ENCODE data around the gene MIOS. TPM values are rescaled to one million over a fixed set of nuclear protein-coding genes. Genes with fewer than 3 reads are reported as not detected.

MIOS gene
- total RNA-seq, 1 donor from 2014 or later, result 24.9 TPM

DNA sequence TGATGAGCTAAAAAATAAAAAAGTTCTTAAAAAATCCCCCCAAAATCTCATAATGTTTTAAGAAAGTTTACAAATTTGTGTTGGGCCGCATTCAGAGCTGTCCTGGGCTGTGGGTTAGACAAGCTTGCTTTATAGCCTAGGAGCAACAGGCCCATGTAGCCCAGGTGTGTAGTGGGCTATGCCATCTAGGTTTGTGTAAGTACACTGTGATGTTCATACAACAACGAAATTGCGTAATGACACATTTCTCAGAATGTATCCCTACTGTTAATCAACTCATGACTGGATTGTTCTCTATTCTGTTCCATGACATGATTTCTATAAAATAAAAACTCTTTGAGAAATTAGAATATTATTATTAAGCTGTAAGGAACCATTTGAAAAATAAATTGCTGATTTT is 13.0 kb downstream of the MIOS start:
- DNase-seq (ENCODE audit: low spot score), result no peak
- intact Hi-C loops (cut with DNase I), result no loop called here

DNA sequence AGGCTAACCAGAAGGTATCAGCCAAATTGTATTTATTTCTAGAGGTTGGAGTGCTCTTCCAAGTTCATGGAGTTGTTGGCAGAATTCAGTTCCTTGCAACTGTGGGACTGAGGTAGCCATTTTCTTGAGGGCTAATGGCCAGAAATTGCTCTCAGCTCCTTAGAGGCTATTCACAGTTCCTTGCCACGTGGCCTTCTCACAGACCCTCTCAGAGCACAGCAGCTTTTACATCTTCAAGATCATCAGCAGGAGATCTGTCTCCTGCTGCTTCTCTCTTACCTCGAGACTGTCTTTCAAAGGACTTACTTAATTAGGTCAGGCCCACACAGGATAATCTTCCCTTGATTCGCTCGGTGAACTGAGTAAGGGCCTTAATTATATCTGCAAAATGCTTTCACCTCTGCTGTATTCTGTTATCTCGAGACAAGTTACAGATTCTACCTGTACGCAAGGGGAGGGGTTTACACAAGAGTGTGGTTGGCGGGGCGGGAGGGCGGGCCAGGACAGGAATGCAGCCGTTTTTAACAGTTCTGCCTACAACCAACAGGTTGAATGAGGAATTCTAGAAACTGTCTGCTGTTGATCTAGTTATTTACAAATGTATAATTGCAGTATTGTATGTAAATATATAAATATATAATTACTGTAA is 15.0 kb downstream of the MIOS start:
- intact Hi-C loops (cut with DNase I), result no loop called here
- DNase-seq (ENCODE audit: low spot score), result no peak

DNA sequence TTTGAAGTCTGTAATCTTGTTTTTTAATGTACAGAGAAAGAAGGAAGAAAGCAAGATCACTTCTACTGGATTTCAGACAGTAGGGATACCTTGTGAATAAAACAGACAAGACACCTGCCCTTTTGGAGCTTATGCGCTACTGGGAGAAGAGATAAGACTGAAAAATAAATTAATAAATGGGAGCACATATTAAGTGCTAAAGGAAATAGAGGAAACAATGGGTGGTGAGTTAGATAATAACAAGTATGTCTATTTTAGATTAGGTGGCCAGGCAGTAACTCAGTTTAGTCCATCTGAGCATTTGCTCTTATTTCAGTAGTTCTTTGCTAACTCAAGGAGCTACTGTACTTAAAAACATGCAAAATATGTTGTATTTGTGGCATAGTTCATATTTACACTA is 15.9 kb downstream of the MIOS start:
- intact Hi-C loops (cut with DNase I), result no loop called here
- DNase-seq (ENCODE audit: low spot score), result no peak

DNA sequence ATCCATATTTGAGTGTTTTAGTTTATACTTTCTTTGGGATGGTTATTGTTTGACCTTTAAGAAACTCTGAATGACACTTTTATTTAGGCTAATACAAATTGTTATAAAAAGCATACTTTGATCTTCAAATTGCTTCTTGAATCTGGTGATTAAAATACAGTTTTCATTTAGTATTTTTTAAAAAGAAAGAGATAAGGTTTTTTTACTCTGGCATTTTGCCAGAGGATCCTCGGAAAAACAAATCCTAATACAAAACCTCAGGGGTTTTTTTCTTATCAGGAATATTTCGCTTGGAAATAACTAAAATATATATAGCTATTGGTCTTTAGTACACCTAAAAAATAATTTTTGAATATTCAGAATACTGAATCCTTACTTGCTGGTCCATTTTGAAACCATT is 17.0 kb downstream of the MIOS start:
- DNase-seq (ENCODE audit: low spot score), result no peak
- intact Hi-C loops (cut with DNase I), result no loop called here

DNA sequence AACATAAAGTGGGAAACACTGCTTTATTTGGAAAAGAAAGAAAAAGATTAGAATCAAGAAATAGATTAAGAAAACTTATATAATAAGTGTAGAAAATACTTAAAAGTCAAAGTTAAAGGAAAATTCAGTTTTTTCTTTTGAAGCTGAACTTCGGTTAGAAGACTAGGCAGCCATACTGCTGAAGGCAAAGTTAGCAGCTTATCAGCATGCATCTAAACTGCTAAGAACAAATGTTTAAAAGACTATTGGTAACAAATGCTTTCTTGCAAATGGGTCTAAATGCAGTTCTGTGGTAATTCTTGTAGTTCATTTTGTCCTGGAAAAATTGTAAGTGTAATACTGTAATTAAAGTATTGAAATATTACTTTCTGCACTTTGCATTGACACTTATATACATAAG is 18.0 kb downstream of the MIOS start:
- intact Hi-C loops (cut with DNase I), result no loop called here

DNA sequence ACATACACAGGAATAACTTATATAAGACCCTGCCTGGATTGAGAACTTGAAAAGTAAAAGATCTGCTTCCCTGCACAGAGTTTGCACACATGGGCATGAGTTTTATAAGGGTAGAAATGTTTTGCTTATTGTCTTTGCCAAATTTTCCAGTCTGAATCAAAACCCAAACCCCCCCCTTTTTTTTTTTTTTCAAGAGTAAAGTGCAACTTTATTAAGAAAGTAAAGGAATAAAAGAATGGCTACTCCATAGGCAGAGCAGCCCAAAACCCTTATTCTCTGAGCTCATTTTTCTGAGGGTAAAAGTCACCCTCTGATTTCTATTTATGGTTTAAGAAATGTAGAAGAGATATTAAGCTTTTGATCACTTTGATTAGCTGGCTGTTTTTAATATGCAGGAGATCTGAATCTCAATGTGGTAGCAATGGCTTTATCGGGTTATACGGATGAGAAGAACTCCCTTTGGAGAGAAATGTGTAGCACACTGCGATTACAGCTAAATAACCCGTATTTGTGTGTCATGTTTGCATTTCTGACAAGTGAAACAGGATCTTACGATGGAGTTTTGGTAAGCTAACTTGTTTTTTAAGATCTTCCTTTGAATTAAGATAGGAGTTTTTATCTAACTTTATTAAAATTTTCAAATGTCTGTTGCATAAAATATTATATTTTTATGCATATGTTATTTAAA is 18.7 kb downstream of the MIOS start:
- DNase-seq (ENCODE audit: low spot score), result no peak
- intact Hi-C loops (cut with DNase I), result no loop called here

More for the DNA sequence above, 18.0 kb downstream of the MIOS start:
- DNase-seq (ENCODE audit: low spot score), result no peak

DNA sequence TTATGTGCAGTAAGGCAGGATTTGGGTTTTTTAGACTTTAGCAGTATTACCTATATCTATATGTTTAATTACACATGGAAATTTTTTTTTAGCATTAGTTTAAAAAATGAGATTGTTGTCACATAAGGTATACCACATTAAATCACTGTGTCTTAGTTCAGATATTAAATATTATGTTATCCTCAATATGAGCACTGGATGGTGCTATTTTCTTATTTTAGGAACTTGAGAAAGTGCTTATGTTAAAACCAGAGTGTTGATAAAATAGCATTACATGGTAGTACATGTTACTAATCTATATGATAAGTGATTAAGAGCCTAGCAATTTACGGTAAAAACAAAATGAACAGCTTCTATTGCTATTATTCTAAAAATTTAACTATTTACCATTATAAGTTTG is 28.8 kb downstream of the MIOS start:
- DNase-seq (ENCODE audit: low spot score), result no peak
- intact Hi-C loops (cut with DNase I), result loop anchor here (5.0 to 10.0 kb wide), 2 partner anchors 619 to 702 kb away; no protein-coding TSS in a partner anchor

DNA sequence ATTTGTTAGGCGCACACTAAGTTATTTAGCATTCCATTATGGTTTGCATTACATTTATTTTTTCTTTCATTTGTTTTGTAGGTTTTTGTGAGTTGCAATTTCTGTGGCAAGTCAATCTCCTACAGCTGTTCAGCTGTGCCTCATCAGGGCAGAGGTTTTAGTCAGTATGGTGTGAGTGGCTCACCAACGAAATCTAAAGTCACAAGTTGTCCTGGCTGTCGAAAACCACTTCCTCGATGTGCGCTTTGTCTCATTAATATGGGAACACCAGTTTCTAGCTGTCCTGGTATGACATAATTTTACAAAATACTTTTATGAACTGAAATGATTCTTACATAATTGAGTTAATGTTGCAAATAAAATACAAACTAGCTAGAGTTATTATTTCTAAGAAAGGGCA is 29.5 kb downstream of the MIOS start:
- intact Hi-C loops (cut with DNase I), result loop anchor here (5.0 to 10.0 kb wide), 2 partner anchors 619 to 701 kb away; no protein-coding TSS in a partner anchor
- no peak for DNase-seq (ENCODE audit: low spot score)

DNA sequence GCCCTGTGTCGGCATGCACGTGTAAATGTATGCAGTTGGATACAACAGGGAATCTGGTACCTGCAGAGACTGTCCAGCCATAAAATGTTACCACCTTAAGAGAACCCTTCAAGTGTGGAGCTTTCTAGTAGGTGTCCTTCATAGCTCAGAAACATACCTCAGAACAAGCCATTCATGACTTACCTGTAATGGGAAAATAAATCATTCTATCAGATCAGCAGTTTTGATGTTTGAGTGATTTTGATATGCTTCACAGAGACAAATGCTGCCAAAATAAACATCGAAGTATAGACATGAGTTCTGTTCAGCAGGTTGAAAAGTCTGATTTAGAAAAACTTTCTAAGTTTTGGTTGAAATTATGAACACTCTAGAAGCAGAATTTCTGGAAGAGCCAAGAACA is 40.3 kb downstream of the MIOS start:
- DNase-seq (ENCODE audit: low spot score), result no peak
- intact Hi-C loops (cut with DNase I), result no loop called here

DNA sequence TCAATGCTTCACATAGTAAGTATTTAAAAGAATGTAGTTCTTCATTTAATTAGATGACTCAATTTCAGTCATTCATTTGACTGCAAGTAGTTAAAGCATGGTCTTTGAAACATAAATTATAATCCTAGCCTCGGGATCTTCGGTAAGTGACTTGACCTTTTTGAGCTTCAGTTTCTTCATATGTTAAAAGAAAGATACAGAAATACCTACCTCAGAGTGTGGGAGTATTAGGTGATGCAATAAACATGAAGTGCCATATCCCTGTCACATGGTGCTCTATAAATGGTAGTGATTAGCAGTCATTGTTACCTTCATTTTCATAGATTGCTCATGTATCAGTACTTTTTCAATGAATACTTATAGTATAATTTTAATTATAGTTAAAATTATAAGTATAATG is 42.6 kb downstream of the MIOS start:
- DNase-seq (ENCODE audit: low spot score), result no peak
- intact Hi-C loops (cut with DNase I), result no loop called here

DNA sequence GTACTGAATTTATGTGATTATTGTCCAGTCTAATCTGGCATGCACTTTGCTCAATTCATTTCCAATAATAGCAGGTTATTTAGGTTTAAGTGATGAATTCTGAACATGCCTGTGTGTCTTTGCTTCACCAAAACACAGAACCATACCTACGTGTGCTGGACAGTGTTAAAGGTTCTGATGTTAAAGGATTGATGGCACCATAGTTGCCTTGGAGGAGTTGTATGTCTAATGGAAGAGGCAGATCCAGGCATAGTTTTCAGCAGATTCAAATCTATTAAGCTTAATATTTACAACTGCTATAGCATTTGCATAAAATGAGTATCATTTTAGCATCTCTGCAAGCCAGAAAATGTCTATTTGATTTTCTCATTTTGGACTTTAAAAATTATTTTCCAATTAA is 45.8 kb downstream of the MIOS start:
- no peak for DNase-seq (ENCODE audit: low spot score)
- intact Hi-C loops (cut with DNase I), result no loop called here

DNA sequence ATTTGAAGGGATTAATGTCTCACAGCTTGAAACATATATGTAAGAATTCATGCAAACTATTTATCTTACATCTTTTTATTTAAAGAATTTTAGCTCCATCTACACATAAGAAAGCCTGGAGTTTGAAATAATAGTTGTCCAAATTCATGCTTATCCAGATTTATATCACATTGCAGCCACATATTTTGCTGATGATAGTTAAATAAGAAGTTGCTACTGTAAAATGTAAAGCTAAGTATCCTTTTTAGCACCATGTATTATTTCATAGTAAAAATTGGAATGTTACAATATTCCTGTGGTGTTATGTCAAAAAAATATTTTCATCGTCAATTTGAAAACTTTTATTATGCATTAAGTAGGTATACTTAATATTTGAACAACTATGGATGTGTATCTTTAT is 46.5 kb downstream of the MIOS start:
- DNase-seq (ENCODE audit: low spot score), result no peak
- intact Hi-C loops (cut with DNase I), result no loop called here

DNA sequence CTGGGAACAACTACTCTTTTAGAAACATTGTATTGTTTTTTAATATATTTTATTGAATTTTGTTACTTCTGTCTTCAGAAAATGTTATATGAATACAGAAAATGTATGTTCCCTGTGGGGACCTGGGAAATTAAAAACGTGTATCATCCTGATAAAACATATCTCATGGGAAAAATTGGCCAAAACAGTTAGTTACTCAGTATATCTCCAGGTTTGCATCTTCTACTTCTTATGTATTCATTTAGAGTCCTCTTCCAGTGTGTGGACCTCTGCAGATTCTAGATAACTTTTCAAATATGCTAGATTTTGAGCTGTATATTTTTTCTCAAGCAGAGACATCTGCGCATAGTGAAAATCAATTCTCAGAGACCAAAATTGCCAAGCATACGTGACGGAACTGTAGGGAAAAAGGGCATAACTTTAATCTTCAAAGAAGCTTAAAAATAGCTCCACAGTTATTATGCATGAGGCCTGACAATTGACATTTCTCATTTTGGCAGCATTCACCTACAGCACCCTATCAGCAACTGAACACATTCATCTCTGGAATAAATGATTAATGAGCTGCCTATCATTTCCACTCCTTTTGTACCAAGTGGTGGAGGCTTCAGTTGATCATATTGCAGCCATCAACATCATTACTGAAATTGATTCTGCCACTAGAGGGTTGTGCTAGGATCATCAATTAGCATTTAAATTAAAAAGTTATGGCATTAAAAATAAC is 47.5 kb downstream of the MIOS start:
- DNase-seq (ENCODE audit: low spot score), result no peak
- intact Hi-C loops (cut with DNase I), result no loop called here

DNA sequence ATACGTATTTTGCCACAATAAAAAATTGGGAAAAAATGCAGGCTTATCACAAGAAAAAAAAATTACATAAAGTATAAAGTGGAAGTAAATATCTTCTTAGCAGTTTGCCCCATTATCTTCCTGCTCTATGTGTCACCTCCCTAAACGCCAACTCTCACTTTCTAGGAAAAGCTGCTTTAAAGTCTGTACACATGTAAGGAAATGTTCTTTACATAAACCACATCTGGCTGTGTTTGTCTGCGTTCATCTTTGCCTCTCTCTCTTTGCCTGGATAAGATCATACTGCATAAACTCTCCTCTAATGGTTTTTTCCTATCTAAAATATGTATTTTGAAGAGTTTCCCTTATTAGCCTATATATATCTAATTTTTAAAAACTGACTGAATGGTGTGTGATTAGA is 50.9 kb downstream of the MIOS start:
- DNase-seq (ENCODE audit: low spot score), result no peak
- intact Hi-C loops (cut with DNase I), result no loop called here

DNA sequence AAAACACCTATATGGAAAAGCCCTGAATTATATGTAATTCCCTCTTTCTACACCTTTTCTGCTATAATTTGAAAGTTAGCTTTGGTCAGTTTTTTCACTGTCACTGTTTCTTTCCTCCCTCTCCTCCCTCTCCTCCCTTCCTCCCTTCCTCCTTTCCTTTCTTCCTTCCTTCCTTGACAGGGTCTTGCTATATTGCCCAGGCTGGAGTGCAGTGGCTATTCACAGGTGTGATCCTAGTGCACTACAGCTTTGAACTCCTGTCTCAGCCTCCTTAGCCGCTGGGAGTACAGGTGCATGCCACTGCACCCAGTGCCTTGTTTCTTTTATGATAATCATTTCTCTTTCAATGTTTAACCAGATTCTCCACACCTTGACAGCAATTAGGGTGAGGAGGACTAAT is 51.7 kb downstream of the MIOS start:
- no peak for DNase-seq (ENCODE audit: low spot score)
- intact Hi-C loops (cut with DNase I), result no loop called here

DNA sequence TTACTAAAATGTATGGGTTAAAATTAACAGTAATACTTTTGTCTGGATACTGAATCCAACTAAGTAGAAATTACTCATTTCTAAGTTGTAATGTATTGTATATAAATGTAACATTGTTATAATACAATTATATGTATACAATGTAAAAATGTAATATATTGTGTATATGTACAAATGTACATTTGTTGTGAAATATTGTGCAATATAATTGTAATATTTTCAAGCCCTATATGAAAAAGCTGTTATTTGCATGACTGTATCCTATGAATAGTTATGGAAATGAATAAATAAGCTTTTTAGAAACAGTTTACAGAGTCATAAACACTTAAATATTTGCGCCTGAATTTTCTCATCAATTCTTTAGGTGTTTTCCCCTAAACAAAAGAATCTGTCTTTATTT is 53.6 kb downstream of the MIOS start:
- DNase-seq (ENCODE audit: low spot score), result no peak
- intact Hi-C loops (cut with DNase I), result no loop called here

DNA sequence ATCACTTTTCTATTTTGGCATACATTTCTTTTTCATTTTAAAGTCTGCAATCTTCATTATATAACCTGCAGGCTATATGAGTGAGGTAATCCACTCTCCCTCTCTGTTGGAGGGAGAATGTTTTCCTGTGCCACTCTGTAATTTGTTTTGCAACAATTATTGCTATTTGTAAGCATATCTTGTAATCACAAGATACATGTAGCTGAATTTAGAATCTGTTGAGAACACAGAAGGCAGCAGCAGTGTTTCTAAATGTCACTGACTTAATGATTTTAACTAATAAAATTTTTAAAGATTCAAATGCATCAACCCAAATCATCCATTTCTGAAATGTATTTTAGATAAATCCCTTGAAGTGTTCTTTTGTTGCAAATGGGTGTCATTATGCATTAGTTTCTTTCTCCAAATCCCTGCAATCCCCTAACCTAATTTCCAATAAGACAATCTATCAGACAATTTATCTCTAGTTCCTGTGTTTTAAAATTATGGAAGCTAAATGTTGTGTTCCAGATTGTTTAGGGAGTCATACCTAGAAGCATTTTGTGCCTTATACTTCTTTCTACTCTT is 54.0 kb downstream of the MIOS start:
- DNase-seq (ENCODE audit: low spot score), result no peak
- intact Hi-C loops (cut with DNase I), result no loop called here

DNA sequence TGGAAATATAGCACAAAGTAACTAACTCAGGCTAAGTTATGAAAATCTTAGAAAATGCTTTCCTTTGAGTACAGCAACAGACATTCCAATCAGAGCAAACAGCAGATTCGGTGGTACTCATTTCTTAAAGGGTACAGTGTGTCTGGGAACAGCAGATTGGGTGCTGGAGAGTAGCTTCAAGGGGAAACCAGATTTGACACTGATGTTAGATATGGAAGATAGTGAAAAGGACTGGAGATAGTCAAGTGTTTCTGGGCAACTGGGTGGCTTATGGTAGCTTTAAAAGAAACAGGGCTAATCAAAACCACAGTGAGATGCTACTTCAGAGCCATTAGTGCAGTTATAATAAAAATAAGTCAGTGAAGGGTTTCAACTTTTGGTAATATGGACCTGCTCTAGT is 61.8 kb downstream of the MIOS start:
- no peak for DNase-seq (ENCODE audit: low spot score)
- intact Hi-C loops (cut with DNase I), result no loop called here

DNA sequence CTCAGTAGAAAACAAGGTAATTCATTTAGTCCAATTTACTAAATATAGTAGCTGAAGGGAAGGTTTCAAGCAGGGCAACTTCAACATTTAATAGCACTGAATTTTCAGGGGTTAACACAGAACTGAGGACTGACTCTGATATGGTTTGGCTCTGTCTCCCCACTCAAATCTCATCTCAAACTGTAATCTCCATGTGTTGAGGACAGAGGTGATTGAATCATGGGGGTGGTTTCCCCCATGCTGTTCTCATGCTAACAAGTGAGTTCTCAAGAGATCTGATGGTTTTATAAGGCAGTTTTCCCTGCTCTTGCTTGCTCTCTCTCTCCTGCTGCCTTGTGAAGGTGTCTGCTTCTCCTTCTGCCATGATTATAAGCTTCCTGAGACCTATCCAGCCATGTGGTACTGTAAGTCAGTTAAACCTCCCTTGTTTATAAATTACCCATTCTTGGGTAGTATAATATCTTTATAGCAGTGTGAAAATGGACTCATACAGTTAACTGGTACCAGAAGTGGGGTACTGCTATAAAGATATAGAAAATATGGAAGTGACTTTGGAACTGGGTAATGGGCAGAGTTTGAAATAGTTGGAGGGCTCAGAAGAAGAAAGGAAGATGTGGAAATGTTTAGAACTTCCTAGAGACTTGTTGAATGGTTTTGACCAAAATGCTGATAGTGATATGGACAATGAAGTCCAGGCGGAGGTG is 64.1 kb downstream of the MIOS start:
- intact Hi-C loops (cut with DNase I), result no loop called here
- no peak for DNase-seq (ENCODE audit: low spot score)

DNA sequence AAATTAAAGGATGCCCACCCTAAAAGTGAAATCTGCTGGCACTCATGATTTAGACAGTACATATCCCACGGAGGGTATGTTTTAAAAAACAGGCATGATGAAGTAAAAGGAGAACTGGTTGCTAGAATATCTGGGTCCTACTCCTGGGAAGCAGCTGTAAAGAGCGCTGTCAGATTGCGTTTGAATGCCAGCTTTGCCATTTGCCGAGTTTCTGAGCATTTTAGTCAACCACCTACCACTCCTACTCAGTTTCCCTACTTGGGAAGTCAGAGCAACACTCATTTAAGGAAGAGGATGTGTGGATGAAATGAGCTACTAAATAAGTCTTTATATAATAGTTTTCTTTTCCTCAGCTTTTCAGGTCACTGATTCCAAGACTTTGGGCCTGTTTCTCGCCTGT is 72.7 kb downstream of the MIOS start:
- DNase-seq (ENCODE audit: low spot score), result no peak
- intact Hi-C loops (cut with DNase I), result loop anchor here (2.0 kb wide), 1 partner anchor 329 kb away; the partner anchor contains the start of gene GLCCI1

Data from cardiac septum (tissue), 1 donor.